Panc1 (cell line): Measurements from ENCODE around the gene NEGR1.

ENCODE experiments used
- CTCF ChIP-seq: fragments of 450-650 bp; IDR thresholded peaks from 2 replicates; pipeline ENCODE4 v1.5.1; 2017; ENCODE audit warnings: mild to moderate bottlenecking
- POLR2AphosphoS5 ChIP-seq: IDR thresholded peaks from 2 replicates; pipeline ENCODE4 v1.6.1; 2012; ENCODE audit warnings: mild to moderate bottlenecking, low read depth, low read length, moderate library complexity
- REST ChIP-seq, 2 experiments: IDR thresholded peaks; 2 replicates each; pipeline ENCODE4 v1.6.1; 2011 to 2012; ENCODE audit warnings: low read depth in 2 of 2, control low read depth in 1 of 2, low read length in 1 of 2, mild to moderate bottlenecking in 1 of 2, moderate library complexity in 1 of 2; ENCODE audit not compliant: insufficient read depth in 1 of 2
- TCF7L2 ChIP-seq: IDR thresholded peaks from 2 replicates; pipeline ENCODE4 v1.6.1; 2011; ENCODE audit warnings: mild to moderate bottlenecking, low read depth, low read length, inconsistent platforms

DNA sequence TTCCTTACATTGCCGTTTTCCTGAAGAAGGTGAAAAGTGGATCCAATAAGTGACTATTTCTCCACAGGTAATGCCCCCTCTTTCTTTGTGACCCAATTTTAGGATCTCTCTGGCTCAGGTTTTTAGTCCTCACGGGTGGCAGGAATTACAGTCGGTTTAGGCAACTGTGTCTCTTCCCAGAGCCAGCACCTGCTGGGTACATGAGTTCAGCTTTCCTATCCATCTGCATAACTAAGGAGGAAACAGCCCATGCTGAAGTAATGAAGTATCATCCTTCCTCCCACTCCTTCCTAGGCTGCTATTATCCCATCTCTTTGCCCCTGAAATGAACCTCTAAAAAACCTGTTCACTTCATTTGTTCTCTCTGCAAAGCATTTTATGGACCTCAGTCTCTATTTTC, 544.6 kb downstream of the NEGR1 start:
- TF ChIP-seq REST (IDR thresholded peaks at IDR 0.05; ENCODE audit: insufficient read depth in 1 of 2, low read depth in 2 of 2, low read length in 1 of 2) (no peak), CTCF (no peak), POLR2AphosphoS5 (no peak), TCF7L2 (no peak)
